Body of pancreas (tissue), 4 donors: Measurements from ENCODE around the gene BRPF3.

Source experiments
- POLR2A ChIP-seq, 3 donors: fragments of 450-650 bp; IDR thresholded peaks; one replicate each; pipeline ENCODE4 v1.6.1; 2016; ENCODE audit warnings: antibody characterized with exemption in 3 of 3, mild to moderate bottlenecking in 2 of 3
- TF ChIP-seq, protein P1 (sequence below), 7 experiments: fragments of 450-650 bp in 4 of 7; fragments of 200-600 bp in 3 of 7; sonication (generic) in 3 of 7; IDR thresholded peaks; one replicate each; pipeline ENCODE4 v1.5.1; 2016 to 2019; ENCODE audit warnings: antibody characterized with exemption in 7 of 7

DNA sequence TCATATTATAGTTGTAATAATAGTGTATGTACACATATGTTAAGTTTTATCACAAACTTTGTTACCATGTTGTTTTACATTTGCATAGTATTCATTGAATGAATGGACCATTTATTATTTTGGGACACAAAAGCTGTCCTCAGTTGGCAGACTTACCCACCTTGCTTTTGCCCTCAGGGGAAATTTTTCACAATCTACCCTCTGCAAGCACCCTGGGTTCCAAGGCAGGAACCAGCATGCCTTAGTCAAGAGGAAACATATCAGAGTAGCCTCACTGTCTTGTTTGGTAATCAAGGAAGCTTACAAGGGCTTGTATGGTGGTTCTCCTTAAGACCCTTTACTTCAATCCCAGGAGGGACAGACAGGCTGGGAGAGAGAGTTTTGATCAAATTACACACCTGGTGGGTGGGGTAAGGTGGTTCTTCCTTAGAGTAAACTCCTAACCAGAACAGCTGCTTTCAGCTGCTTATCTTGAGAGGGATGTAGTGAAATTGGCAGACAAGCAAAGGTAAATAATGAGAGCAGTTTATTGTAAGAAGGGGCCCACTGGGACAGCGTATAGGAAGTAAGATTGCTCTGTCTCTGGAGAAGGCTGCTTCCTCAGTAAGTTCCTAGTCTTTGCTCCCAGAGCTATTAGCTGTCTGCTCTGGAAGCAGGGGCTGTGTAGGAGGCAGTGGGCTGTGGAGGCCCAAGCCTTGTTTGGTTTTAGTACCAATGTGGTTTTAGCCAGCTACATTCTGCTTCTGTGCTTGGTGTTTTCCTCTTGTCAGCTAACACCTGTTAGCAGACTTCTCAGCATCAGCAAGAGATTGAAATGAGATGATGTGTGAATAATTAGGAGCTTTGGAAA, 31.1 kb downstream of the BRPF3 start:
- TF ChIP-seq, protein P1, sequence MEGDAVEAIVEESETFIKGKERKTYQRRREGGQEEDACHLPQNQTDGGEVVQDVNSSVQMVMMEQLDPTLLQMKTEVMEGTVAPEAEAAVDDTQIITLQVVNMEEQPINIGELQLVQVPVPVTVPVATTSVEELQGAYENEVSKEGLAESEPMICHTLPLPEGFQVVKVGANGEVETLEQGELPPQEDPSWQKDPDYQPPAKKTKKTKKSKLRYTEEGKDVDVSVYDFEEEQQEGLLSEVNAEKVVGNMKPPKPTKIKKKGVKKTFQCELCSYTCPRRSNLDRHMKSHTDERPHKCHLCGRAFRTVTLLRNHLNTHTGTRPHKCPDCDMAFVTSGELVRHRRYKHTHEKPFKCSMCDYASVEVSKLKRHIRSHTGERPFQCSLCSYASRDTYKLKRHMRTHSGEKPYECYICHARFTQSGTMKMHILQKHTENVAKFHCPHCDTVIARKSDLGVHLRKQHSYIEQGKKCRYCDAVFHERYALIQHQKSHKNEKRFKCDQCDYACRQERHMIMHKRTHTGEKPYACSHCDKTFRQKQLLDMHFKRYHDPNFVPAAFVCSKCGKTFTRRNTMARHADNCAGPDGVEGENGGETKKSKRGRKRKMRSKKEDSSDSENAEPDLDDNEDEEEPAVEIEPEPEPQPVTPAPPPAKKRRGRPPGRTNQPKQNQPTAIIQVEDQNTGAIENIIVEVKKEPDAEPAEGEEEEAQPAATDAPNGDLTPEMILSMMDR (IDR thresholded peaks at IDR 0.05), result no peak
- no peak for TF ChIP-seq POLR2A (IDR thresholded peaks at IDR 0.05)
